NCI-H69 (cell line): Measurements from ENCODE around the gene SLC14A1.
"Not testable (repeated sequence)": the region's sequence is repeated elsewhere in the genome, so short reads cannot be mapped to it uniquely, and the experiment has no call there.

Experiments
- DNase-seq: peaks from one replicate; lab custom pipeline; 2025; lab: John Stamatoyannopoulos, UW

The SLC14A1 gene

DNA sequence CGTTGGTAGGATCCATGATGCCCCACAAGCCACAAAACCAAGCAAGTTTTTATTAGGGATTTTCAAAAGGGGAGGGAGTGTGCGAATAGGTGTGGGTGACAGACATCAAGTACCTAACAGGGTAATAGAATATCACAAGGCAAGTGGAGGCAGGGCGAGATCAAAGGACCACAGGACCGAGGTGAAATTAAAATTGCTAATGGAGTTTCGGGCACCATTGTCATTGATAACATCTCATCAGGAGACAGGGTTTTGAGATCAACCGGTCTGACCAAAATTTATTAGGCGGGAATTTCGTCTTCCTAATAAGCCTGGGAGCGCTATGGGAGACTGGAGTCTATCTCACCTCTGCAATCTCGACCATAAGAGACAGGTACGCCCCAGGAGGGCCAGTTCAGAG is 33.7 kb downstream of the SLC14A1 start:
- not testable (repeated sequence) for DNase-seq

GRCh38 chr18:45760462-45761036 is 36.6 kb downstream of the SLC14A1 start:
- peak; percentile 98 for DNase-seq

GRCh38 chr18:45761512-45762114 is 37.6 kb downstream of the SLC14A1 start:
- peak; percentile 59 for DNase-seq

- no peak for DNase-seq
These were observed 40.2 kb downstream of the SLC14A1 start for GRCh38 chr18:45764000-45764686.

DNA sequence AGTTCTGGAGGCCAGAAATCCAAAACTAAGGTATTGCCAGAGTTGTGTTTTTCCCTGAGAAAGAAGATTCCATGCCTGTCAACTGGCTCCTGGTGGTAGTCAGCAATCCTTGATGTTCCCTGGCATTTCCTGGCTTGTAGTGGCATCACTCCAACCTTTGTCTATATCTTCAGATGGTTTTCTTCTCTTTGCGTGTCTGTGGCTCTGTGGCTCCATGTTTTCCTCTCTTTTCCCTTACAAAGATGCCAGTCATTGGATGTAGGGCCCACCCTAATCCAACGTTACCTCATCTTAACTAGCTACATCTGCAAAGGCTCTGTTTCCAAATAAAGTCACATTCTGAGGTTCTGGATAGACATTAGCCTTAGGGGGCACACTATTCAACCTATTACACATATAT is 41.8 kb downstream of the SLC14A1 start:
- DNase-seq: no peak

DNA sequence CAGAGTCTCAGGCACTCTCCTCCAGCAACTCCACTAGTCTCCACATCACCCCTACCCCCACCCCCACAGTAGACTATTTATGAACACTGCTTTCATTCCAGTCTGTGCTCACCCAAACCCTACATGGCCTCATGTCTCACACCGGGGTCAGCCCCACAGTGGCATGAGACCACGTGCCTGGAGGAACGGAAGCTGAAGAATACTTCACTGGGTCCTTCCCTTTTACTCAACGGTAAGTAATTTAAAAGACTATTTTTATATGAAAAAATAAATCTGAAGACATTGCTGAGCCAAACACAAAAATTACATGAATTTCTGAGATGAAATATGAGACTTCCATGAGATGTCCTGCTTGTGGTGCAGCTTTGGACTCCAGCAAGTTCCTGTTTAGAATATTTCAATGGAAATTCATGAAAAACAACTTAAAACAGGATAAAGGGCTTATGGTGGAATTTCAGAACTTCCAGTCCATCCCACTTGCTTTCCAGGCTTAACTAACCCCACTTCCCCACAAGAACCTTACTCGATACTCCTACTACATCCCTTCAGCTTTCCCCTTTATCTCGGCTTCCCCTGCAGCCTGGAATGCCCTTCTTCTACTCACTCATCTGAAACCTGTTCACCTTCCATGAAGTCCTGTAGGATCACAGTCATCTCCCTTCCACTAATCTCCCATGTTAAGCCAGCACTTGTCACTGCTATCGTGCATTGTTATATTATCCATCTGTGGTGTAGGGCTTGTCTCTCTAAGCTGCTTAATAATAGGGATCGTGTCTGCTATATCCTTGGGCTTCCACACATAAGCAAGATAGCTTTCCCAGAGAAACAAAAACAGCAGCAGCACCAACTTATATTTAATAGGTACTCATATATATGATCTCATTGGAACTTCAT is 47.9 kb downstream of the SLC14A1 start:
- no peak for DNase-seq

GRCh38 chr18:45774065-45774521 is 50.1 kb downstream of the SLC14A1 start:
- peak; percentile 92 for DNase-seq

DNA sequence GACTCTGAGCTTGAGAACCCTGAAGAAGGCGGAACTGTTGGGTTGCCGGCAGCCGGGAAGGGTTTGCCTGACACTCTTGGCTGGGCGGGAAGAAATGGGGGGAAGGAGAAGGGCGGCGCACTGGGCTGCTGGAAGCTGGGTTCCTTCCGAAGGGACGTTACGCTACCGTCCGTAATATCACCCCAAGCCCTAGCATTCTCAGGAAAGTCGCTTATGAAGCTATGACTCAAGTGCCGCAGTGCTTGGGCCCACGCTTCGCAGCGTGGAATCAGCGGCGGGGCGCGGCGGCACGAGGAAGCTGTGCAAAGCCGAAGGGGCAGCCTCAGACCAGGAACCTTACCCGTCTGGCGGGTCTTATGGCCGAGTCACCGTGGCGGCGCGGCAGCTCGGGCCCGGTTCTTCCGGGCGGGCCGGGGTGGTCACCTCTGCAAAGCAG is 51.3 kb downstream of the SLC14A1 start:
- no peak for DNase-seq

GRCh38 chr18:45775743-45776142 is 51.8 kb downstream of the SLC14A1 start:
- no peak for DNase-seq

- DNase-seq: no peak
These were observed 53.4 kb downstream of the SLC14A1 start for GRCh38 chr18:45777393-45777792.

DNA sequence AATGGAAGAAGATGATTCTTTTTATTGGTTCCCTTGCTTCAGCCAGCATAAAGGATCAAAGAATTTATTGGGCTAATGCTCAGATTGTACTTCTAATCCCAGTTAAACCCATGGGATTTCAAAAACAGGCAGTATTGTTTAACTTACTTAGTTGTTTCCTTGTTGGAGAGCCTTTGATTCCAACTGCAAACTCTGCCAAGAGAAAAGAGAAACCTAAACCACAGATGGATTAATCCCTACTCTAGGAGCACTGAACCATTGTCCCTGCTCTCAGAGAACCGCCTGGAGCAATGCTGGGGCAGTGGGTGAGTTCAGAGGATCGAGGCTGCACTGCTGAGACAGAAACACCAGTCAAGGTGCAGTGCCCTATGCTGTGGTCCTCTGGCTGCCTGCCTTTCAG is 56.6 kb downstream of the SLC14A1 start:
- peak; percentile 77 for DNase-seq

GRCh38 chr18:45782662-45783061 is 58.7 kb downstream of the SLC14A1 start:
- peak; percentile 81 for DNase-seq

- no peak for DNase-seq
These were observed 59.4 kb downstream of the SLC14A1 start for GRCh38 chr18:45783097-45784075.

DNA sequence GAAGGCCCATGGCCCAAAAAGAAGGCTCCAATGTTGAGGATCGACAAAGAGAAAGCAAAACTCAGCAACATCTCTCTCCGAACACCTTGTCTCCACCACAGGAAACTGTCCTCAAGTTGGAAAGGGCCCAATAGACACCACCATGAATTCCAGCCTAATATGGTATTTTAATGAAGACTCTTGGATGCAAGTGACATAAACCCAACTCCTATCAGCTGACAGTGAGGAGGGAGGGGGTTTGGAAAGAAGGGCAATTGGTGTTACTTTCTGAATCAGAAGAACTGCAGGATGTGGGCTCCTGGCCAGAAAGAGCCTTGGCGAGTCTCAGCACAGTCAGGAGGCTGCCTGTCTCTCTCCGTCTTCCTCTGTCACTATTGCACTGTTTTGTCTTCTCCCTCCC is 61.2 kb downstream of the SLC14A1 start:
- DNase-seq: peak; percentile 29

GRCh38 chr18:45786941-45787340 is 63.0 kb downstream of the SLC14A1 start:
- DNase-seq: no peak

DNA sequence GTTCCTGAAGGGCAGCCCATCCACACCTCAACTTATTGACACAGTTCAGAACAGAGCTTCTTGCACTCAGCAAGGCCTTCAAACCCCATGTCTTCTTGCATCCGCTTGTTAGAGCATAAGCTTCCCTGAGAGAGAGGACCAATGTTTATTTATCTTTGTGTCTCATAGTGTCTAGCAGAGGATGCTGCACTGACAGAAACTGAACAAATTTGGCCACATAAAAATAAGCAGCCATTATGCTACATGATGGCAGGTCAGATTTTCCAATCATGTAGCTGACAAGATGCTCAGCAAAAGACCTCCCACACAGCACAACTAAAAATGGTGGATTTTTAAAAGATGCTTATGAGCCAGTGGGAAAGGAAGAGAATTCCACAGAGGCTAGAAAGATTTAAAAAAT is 63.4 kb downstream of the SLC14A1 start:
- DNase-seq: no peak

GRCh38 chr18:45788861-45789260 is 64.9 kb downstream of the SLC14A1 start:
- no peak for DNase-seq

GRCh38 chr18:45792506-45793263 is 68.7 kb downstream of the SLC14A1 start:
- no peak for DNase-seq

GRCh38 chr18:45793264-45793965 is 69.4 kb downstream of the SLC14A1 start:
- peak; percentile 25 for DNase-seq
